K562 (cell line): ENCODE results near the gene FUNDC2. TPM values are rescaled to one million over a fixed set of nuclear protein-coding genes. Genes with fewer than 3 reads are reported as not detected.

Experiments
- ARNT ChIP-seq, 2 experiments: fragments of 450-650 bp; IDR thresholded peaks; 2 replicates each; pipeline ENCODE4 v1.6.1; 2016; ENCODE audit warnings: mild to moderate bottlenecking in 1 of 2
- DPF2 ChIP-seq: fragments of 450-650 bp; IDR thresholded peaks from 2 replicates; pipeline ENCODE4 v1.6.1; 2016
- ERF ChIP-seq: fragments of 450-650 bp; formaldehyde crosslinking; IDR thresholded peaks from 2 replicates; pipeline ENCODE4 v1.4.0; 2020; ENCODE audit warnings: mild to moderate bottlenecking, mixed read lengths
- ETV5 ChIP-seq: sonication (generic); formaldehyde crosslinking; IDR thresholded peaks from 2 replicates; pipeline ENCODE4 v1.4.0; 2020; ENCODE audit warnings: low read depth, mild to moderate bottlenecking, missing genetic modification reagents
- FIP1L1 ChIP-seq: fragments of 200-400 bp; formaldehyde crosslinking; IDR thresholded peaks from 2 replicates; pipeline ENCODE4 v1.6.1; 2018; ENCODE audit warnings: mild to moderate bottlenecking, low read depth, low read length; ENCODE audit not compliant: poor library complexity, severe bottlenecking
- IFI16 ChIP-seq: fragments of 250-450 bp; sonication (Bioruptor Pico); IDR thresholded peaks from 2 replicates; pipeline ENCODE4 v2.1.2; 2022; ENCODE audit warnings: mild to moderate bottlenecking, inconsistent platforms
- LCOR ChIP-seq: sonication (generic); formaldehyde crosslinking; IDR thresholded peaks from 2 replicates; pipeline ENCODE4 v1.8.0; 2022; ENCODE audit warnings: mild to moderate bottlenecking, missing genetic modification reagents
- MYBL2 ChIP-seq, 2 experiments: fragments of 450-650 bp in 1 of 2; sonication (generic) in 1 of 2; formaldehyde crosslinking in 1 of 2; IDR thresholded peaks; 2 replicates each; pipeline versions ENCODE4 v1.6.1 to v1.8.1; 2017 to 2022; ENCODE audit warnings: borderline replicate concordance in 1 of 2, inconsistent platforms in 1 of 2, low read depth in 1 of 2, mild to moderate bottlenecking in 1 of 2, missing genetic modification reagents in 1 of 2, moderate library complexity in 1 of 2
- PHF8 ChIP-seq: fragments of 200-600 bp; sonication (generic); IDR thresholded peaks from 2 replicates; pipeline ENCODE4 v1.6.1; 2012; ENCODE audit warnings: mixed run types, mild to moderate bottlenecking, inconsistent platforms, low read length, moderate library complexity, borderline replicate concordance
- RBBP5 ChIP-seq: fragments of 200-600 bp; sonication (generic); IDR thresholded peaks from 2 replicates; pipeline ENCODE4 v1.6.1; 2012; ENCODE audit warnings: borderline replicate concordance, mild to moderate bottlenecking, low read length, control low read depth, inconsistent platforms; ENCODE audit not compliant: insufficient read depth, poor library complexity, severe bottlenecking
- SUPT5H ChIP-seq: fragments of 450-650 bp; IDR thresholded peaks from 2 replicates; pipeline ENCODE4 v1.6.1; 2016
- ZBTB11 ChIP-seq, 3 experiments: fragments of 200-800 bp in 1 of 3; fragments of 250-450 bp in 1 of 3; fragments of 450-650 bp in 1 of 3; sonication (Bioruptor Pico) in 1 of 3; sonication (Bioruptor generic) in 1 of 3; formaldehyde crosslinking in 1 of 3; IDR thresholded peaks; 2 replicates each; pipeline versions ENCODE4 v1.6.1 to v1.8.0; 2016 to 2022; ENCODE audit warnings: mild to moderate bottlenecking in 2 of 3, missing genetic modification characterization in 2 of 3, missing compliant biosample characterization in 1 of 3, moderate library complexity in 1 of 3
- ZFX ChIP-seq: sonication (generic); formaldehyde crosslinking; IDR thresholded peaks from 2 replicates; pipeline ENCODE4 v1.8.0; 2022; ENCODE audit warnings: mild to moderate bottlenecking, missing genetic modification reagents, moderate library complexity
- ZNF444 ChIP-seq: fragments of 250-450 bp; sonication (Bioruptor Pico); IDR thresholded peaks from 2 replicates; pipeline ENCODE4 v1.4.0; 2020; ENCODE audit warnings: mild to moderate bottlenecking, moderate library complexity
- polyA plus RNA-seq, 8 experiments: library from polyadenylated mRNA; depleted of rRNA in 4 of 8; stranded (reverse) in 5 of 8; unstranded in 3 of 8; fragments of >200 nt; fragmentation: Nextera tagmentation in 2 of 8; fragmentation: Illumina TruSeq in 1 of 8; extraction: Ambion mirVana in 2 of 8; extraction: Trizol in 1 of 8; gene quantifications; 2 replicates each; pipeline versions ENCODE4 v1.2.1 to v1.2.3, GENCODE V29; 2011 to 2014; ENCODE audit warnings: inconsistent platforms in 1 of 8, missing spikeins in 1 of 8
- total RNA-seq, 7 experiments: library from RNA; depleted of rRNA in 6 of 7; stranded (reverse); fragments of >200 nt in 6 of 7; fragmentation: Illumina TruSeq in 2 of 7; extraction: Trizol in 2 of 7; gene quantifications; 2 replicates each; pipeline versions ENCODE4 v1.2.1 to v1.2.3, GENCODE V29; 2011 to 2021; ENCODE audit warnings: low replicate concordance in 1 of 7
- TF ChIP-seq, protein P1 (sequence below): fragments of 450-650 bp; IDR thresholded peaks from 2 replicates; pipeline ENCODE4 v1.6.1; 2016
- TF ChIP-seq, protein P2 (sequence below), 2 experiments: IDR thresholded peaks; 2 replicates each; pipeline ENCODE4 v1.6.1; 2012; ENCODE audit warnings: improper control_type of control experiment in 2 of 2, low read depth in 2 of 2, low read length in 2 of 2, borderline replicate concordance in 1 of 2
- TF ChIP-seq, protein P3 (sequence below): fragments of 450-650 bp; IDR thresholded peaks from 2 replicates; pipeline ENCODE4 v1.7.0; 2016; ENCODE audit warnings: borderline replicate concordance

Gene FUNDC2
- total and polyA plus RNA-seq, 9 of the 15 experiments (the other 6 are each of a cell fraction or from before 2014, with no cell fraction given), result 50.6 to 235 (median 123) TPM

- TF ChIP-seq RBBP5 (peak; percentile 92), ZNF444 (CRISPR knock-in tag) (no peak), SUPT5H (peak; percentile 76), DPF2 (0 out of 2 replicates have a peak, but pooled peaks have one; percentile 17), LCOR (CRISPR knock-in tag) (peak; percentile 89), MYBL2 (IDR thresholded peaks at IDR 0.05; ENCODE audit: low read depth) (no peak), MYBL2 (CRISPR knock-in tag; IDR thresholded peaks at IDR 0.05; ENCODE audit: borderline replicate concordance) (no peak), IFI16 (CRISPR knock-in tag) (no peak), ETV5 (CRISPR knock-in tag) (peak; percentile 89), ERF (CRISPR knock-in tag) (peak; percentile 39; the same call in 1 of the 2 replicates), ZFX (peak; percentile 91), ZBTB11 (CRISPR knock-in tag; IDR thresholded peaks at IDR 0.05) (peak in 1 of 3 experiments; percentile 87; a peak in 2 of 6 replicates), FIP1L1 (peak; percentile 62), ARNT (IDR thresholded peaks at IDR 0.05) (no peak), PHF8 (peak; percentile 84; the same call in 1 of the 2 replicates)
- TF ChIP-seq, protein P1, sequence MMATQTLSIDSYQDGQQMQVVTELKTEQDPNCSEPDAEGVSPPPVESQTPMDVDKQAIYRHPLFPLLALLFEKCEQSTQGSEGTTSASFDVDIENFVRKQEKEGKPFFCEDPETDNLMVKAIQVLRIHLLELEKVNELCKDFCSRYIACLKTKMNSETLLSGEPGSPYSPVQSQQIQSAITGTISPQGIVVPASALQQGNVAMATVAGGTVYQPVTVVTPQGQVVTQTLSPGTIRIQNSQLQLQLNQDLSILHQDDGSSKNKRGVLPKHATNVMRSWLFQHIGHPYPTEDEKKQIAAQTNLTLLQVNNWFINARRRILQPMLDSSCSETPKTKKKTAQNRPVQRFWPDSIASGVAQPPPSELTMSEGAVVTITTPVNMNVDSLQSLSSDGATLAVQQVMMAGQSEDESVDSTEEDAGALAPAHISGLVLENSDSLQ, result no peak
- TF ChIP-seq, protein P2, sequence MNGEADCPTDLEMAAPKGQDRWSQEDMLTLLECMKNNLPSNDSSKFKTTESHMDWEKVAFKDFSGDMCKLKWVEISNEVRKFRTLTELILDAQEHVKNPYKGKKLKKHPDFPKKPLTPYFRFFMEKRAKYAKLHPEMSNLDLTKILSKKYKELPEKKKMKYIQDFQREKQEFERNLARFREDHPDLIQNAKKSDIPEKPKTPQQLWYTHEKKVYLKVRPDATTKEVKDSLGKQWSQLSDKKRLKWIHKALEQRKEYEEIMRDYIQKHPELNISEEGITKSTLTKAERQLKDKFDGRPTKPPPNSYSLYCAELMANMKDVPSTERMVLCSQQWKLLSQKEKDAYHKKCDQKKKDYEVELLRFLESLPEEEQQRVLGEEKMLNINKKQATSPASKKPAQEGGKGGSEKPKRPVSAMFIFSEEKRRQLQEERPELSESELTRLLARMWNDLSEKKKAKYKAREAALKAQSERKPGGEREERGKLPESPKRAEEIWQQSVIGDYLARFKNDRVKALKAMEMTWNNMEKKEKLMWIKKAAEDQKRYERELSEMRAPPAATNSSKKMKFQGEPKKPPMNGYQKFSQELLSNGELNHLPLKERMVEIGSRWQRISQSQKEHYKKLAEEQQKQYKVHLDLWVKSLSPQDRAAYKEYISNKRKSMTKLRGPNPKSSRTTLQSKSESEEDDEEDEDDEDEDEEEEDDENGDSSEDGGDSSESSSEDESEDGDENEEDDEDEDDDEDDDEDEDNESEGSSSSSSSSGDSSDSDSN (IDR thresholded peaks at IDR 0.05; ENCODE audit: borderline replicate concordance in 1 of 2, low read depth in 2 of 2, low read length in 2 of 2), result peak; percentile 29 to 84; a peak in 2 of 4 replicates
- TF ChIP-seq, protein P3, sequence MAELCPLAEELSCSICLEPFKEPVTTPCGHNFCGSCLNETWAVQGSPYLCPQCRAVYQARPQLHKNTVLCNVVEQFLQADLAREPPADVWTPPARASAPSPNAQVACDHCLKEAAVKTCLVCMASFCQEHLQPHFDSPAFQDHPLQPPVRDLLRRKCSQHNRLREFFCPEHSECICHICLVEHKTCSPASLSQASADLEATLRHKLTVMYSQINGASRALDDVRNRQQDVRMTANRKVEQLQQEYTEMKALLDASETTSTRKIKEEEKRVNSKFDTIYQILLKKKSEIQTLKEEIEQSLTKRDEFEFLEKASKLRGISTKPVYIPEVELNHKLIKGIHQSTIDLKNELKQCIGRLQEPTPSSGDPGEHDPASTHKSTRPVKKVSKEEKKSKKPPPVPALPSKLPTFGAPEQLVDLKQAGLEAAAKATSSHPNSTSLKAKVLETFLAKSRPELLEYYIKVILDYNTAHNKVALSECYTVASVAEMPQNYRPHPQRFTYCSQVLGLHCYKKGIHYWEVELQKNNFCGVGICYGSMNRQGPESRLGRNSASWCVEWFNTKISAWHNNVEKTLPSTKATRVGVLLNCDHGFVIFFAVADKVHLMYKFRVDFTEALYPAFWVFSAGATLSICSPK, result no peak
Measured at GRCh38 chrX:155026727-155027508, at the start of gene FUNDC2 (continued).
